HFFc6 (cell line): ENCODE data around the gene EGLN2. TPM values are rescaled to one million over a fixed set of nuclear protein-coding genes. Genes with fewer than 3 reads are reported as not detected.
"Not testable (repeated sequence)": the region's sequence is repeated elsewhere in the genome, so short reads cannot be mapped to it uniquely, and the experiment has no call there.

ENCODE experiments used
- DNase-seq: peaks from one replicate; pipeline ENCODE4 v3.0.0-alpha.2; 2018
- H3K27ac Mint-ChIP-seq: 2 replicates; pipeline ENCODE4 v1.8.0; 2020; ENCODE audit warnings: mild to moderate bottlenecking, mixed read lengths
- H3K27me3 Mint-ChIP-seq: 2 replicates; pipeline ENCODE4 v1.8.0; 2021; ENCODE audit warnings: mild to moderate bottlenecking, moderate library complexity, mixed read lengths; ENCODE audit not compliant: insufficient read depth
- H3K36me3 Mint-ChIP-seq: 2 replicates; pipeline ENCODE4 v1.8.0; 2021; ENCODE audit warnings: low read depth, mixed read lengths
- H3K4me1 Mint-ChIP-seq: 2 replicates; pipeline ENCODE4 v1.8.0; 2020; ENCODE audit warnings: low read depth, mixed read lengths
- H3K4me3 Mint-ChIP-seq: 2 replicates; pipeline ENCODE4 v1.8.0; 2020; ENCODE audit warnings: mild to moderate bottlenecking, moderate library complexity, mixed read lengths
- H3K9me3 Mint-ChIP-seq: 2 replicates; pipeline ENCODE4 v1.8.0; 2020; ENCODE audit warnings: mild to moderate bottlenecking, mixed read lengths
- total RNA-seq, 6 experiments: library from RNA; stranded (reverse); fragmentation: NEBNext Ultra II Directional; extraction: Animal tissue kit (Norgen Biotek cat#: 25700); gene quantifications; 2 replicates in 1 of 6; 3 replicates in 5 of 6; pipeline ENCODE4 v1.2.3, GENCODE V29; 2021
- TF ChIP-seq, protein P1 (sequence below): fragments of 200-600 bp; sonication (generic); IDR thresholded peaks from 2 replicates; pipeline ENCODE4 v1.5.0; 2021; ENCODE audit warnings: antibody characterized with exemption, mild to moderate bottlenecking

EGLN2 gene
- total RNA-seq, 6 experiments from 2014 or later, result 56.0 to 72.0 (median 60.1) TPM

DNA sequence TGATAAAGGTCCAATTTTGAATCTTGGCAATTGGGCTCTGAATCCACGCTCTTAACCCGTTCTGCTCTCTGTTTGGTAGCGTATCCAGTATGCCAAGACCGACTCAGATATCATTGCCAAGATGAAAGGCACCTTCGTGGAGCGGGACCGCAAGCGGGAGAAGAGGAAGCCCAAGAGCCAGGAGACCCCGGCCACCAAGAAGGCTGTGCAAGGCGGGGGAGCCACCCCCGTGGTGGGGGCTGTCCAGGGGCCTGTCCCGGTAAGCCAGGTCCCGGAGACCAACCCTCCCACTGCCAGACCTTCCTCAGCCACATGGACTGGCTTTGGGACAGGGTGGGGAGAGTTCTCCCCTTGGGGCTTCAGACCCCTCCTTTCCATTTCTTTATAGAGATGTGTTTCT is 39.6 kb upstream of the EGLN2 start:
- H3K27me3 Mint-ChIP-seq, result peaks cover 4% of the 10 kb centered on the region
- no peak overlapping the region for H3K4me3 Mint-ChIP-seq
- H3K9me3 Mint-ChIP-seq, result no peaks in the 10 kb centered on the region
- no peak for DNase-seq
- TF ChIP-seq, protein P1, sequence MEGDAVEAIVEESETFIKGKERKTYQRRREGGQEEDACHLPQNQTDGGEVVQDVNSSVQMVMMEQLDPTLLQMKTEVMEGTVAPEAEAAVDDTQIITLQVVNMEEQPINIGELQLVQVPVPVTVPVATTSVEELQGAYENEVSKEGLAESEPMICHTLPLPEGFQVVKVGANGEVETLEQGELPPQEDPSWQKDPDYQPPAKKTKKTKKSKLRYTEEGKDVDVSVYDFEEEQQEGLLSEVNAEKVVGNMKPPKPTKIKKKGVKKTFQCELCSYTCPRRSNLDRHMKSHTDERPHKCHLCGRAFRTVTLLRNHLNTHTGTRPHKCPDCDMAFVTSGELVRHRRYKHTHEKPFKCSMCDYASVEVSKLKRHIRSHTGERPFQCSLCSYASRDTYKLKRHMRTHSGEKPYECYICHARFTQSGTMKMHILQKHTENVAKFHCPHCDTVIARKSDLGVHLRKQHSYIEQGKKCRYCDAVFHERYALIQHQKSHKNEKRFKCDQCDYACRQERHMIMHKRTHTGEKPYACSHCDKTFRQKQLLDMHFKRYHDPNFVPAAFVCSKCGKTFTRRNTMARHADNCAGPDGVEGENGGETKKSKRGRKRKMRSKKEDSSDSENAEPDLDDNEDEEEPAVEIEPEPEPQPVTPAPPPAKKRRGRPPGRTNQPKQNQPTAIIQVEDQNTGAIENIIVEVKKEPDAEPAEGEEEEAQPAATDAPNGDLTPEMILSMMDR, result no peak
- peaks cover 20% of the 10 kb centered on the region for H3K4me1 Mint-ChIP-seq
- peaks cover 54% of the 10 kb centered on the region for H3K36me3 Mint-ChIP-seq
- no peak overlapping the region for H3K27ac Mint-ChIP-seq

DNA sequence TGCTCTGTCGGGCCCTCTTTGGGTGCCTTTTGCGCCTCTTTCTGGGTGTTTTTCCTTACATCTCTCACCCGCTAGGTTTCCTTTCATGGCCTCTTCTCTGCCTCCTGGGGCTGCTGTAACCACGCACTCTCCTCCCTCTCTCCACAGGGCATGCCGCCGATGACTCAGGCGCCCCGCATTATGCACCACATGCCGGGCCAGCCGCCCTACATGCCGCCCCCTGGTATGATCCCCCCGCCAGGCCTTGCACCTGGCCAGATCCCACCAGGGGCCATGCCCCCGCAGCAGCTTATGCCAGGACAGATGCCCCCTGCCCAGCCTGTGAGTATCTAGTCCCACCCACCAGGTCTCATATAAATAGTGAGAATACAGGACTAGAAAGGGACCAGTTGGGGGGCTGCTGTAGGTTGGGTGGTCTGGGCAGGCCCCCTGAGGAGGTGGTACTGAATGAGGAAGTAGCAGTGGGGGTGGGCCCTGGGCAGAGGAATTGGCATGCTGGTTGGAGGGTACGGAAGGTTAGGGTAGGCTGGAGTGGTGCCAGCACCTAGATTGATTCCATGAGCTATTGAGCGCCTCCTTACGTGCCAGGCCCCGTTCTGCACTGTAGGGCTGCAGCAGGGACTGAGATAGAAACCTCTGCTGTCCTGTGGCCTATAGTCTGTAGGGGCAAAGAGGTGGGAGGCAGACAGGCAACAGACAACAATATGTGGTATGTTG is 36.1 kb upstream of the EGLN2 start:
- Mint-ChIP-seq H3K27me3 (peaks cover 3% of the 10 kb centered on the region; the same call in 1 of the 2 replicates), H3K4me1 (no peaks in the 10 kb centered on the region), H3K4me3 (no peak overlapping the region), H3K27ac (no peak overlapping the region; the same call in 1 of the 2 replicates), H3K36me3 (peaks cover 47% of the 10 kb centered on the region), H3K9me3 (no peaks in the 10 kb centered on the region)
- TF ChIP-seq, protein P1, result no peak
- no peak for DNase-seq

DNA sequence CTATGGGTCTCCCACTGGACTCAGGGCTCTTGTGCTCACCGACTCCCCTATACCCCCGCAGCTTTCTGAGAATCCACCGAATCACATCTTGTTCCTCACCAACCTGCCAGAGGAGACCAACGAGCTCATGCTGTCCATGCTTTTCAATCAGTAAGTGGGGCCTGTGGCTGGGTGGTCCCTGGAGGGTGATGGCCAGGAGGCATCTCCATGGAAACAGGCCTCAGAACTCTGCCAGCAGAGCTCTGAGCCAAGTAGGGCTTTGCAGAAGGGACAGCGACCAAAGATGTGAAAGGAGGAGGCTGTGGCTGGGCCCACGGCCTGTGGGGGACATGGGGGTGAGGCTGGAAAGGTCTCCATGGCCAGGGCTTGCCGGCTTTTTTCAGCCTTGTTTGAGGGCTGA is 35.5 kb upstream of the EGLN2 start:
- DNase-seq, result no peak
- Mint-ChIP-seq H3K27ac (no peak overlapping the region), H3K27me3 (peaks cover 3% of the 10 kb centered on the region; the same call in 1 of the 2 replicates), H3K36me3 (peaks cover 43% of the 10 kb centered on the region), H3K9me3 (no peaks in the 10 kb centered on the region), H3K4me3 (no peak overlapping the region), H3K4me1 (no peaks in the 10 kb centered on the region)
- TF ChIP-seq, protein P1, result no peak

DNA sequence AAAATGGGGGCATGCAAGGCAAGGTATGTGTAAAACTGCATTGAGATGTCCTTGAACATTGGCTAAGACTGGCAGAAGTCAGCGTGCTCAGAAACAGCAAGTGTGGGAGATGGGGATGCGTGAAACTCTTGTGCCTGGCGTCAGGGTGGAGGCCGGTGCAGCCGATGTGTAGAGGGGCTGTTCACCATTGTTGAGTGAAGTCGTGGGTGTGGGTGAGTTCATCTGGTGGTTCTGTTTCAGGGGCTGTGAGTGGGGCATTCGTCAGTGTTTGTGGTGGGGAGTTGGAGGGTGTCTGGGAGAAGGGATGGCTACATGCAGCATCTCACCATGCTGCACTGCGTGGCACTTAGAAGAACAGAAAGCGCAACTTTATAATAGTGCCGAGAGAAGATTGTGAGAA is 35.0 kb upstream of the EGLN2 start:
- no peaks in the 10 kb centered on the region for H3K4me1 Mint-ChIP-seq
- H3K36me3 Mint-ChIP-seq, result peaks cover 42% of the 10 kb centered on the region
- no peak for DNase-seq
- TF ChIP-seq, protein P1, result no peak
- H3K4me3 Mint-ChIP-seq, result no peak overlapping the region
- H3K27me3 Mint-ChIP-seq, result peaks cover 3% of the 10 kb centered on the region; the same call in 1 of the 2 replicates
- no peak overlapping the region for H3K27ac Mint-ChIP-seq
- no peaks in the 10 kb centered on the region for H3K9me3 Mint-ChIP-seq

DNA sequence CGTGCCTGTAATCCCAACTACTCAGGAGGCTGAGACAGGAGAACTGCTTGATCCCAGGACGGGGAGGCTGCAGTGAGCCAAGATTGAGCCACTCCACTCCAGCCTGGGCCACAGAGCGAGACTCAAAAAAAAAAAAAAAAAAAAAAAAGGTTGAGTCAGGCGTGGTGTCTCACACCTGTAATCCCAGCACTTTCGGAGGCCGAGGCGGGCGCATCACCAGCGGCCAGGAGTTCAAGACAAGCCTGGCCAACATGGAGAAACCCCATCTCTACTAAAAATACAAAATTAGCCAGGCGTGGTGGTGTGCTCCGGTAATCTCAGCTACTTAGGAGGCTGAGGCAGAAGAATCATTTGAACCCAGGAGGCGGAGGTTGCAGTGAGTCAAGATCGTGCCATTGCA is 32.6 kb upstream of the EGLN2 start:
- peaks cover 33% of the 10 kb centered on the region for H3K36me3 Mint-ChIP-seq

DNA sequence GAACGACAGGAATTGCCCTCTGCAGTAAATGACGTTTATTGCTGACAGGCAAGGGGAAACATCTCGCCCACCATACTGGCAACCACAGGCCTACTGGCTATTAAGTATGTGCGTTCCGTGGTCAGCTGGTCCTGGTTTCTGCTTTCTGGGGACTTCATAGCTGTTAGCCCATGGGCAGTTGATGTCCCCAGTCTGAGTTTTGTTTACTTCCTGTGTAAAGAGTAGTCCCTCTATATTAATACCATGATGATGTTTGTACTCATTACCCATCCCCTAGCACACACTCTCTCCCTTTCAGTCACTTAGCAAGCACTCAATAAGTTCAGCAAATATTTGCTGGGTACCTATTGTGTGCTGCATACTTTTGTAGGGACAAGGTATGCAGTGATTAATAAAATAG is 30.1 kb upstream of the EGLN2 start:
- Mint-ChIP-seq H3K27ac (no peak overlapping the region), H3K4me1 (no peaks in the 10 kb centered on the region), H3K9me3 (no peaks in the 10 kb centered on the region), H3K27me3 (peaks cover 3% of the 10 kb centered on the region), H3K36me3 (peaks cover 21% of the 10 kb centered on the region), H3K4me3 (no peak overlapping the region)
- DNase-seq, result no peak
- TF ChIP-seq, protein P1, result no peak

More for the DNA sequence above, 32.6 kb upstream of the EGLN2 start:
- not testable (repeated sequence) for H3K27ac Mint-ChIP-seq, H3K9me3 Mint-ChIP-seq, DNase-seq, H3K27me3 Mint-ChIP-seq, H3K4me3 Mint-ChIP-seq, H3K4me1 Mint-ChIP-seq

DNA sequence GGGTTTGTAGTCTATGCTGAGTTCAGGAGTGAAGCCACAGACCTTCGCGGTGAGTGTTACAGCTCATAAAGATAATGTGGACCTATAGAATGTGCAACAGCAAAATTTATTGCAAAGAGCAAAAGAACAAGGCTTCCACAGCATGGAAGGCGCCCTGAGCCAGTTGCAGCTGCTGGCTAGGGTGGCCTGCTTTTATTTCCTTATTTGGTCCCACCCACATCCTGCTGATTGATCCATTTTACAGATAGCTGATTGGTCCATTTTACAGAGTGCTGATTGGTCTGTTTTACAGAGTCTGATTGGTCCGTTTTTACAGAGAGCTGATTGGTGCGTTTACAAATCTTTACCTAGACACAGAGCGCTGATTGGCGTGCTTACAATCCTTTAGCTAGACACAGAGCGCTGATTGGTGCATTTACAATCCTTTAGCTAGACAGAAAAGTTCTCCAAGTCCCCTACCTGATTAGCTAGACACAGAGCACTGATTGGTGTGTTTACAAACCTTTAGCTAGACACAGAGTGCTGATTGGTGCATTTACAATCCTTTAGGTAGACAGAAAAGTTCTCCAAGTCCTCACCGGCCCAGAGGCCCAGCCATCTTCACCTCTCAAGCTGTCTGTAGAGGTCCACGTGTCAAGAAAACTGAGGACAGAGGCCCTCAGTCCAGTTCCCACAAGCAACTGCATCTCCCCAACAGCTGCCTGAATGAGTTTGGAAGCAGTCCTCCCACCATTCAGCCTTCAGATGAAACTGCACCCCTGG is 27.7 kb upstream of the EGLN2 start:
- H3K9me3 Mint-ChIP-seq, H3K4me3 Mint-ChIP-seq, H3K4me1 Mint-ChIP-seq, DNase-seq, H3K27me3 Mint-ChIP-seq, H3K36me3 Mint-ChIP-seq, H3K27ac Mint-ChIP-seq: not testable (repeated sequence)
